AG04449 (cell line): ENCODE results near the gene SEMA5A.

Source experiments
- CTCF ChIA-PET: fragments of 350-600 bp; formaldehyde crosslinking; extraction: SDS; loops from one replicate; lab custom pipeline; 2021; ENCODE audit warnings: antibody characterized with exemption; lab: Yijun Ruan, JAX
- POLR2A ChIA-PET: fragments of 400-600, 350-600 bp; formaldehyde crosslinking; extraction: SDS; loops from one replicate; lab custom pipeline; 2020; ENCODE audit warnings: antibody characterized with exemption, inconsistent platforms; lab: Yijun Ruan, JAX
- DNase-seq: peaks from one replicate; pipeline ENCODE4 v3.0.0-alpha.2; 2010; ENCODE audit warnings: low read depth, low spot score
- H3K4me3 ChIP-seq: 2 replicates; pipeline ENCODE4 v1.5.1; 2011; ENCODE audit warnings: low read depth, mild to moderate bottlenecking, control low read depth, low read length
- CTCF ChIP-seq: IDR thresholded peaks from one replicate; pipeline ENCODE4 v1.5.1; 2011; ENCODE audit warnings: mild to moderate bottlenecking, moderate library complexity, low read length, control low read depth, inconsistent platforms; ENCODE audit not compliant: insufficient read depth; ENCODE audit errors: missing control alignments

SEMA5A gene

GRCh38 chr5:9559965-9560364 lies 14.1 kb upstream of the SEMA5A start:
- CTCF ChIA-PET, result interaction anchor here (1.2 kb wide), 1 partner anchor 12 kb away, joined by 5 read pairs; no protein-coding TSS in a partner anchor
- DNase-seq, result no peak
- POLR2A ChIA-PET, result no interaction called here
- H3K4me3 ChIP-seq, result no peak overlapping the region
- no peak for TF ChIP-seq CTCF

- ChIA-PET CTCF (interaction anchor here (1.2 kb wide), 1 partner anchor 14 kb away, joined by 3 read pairs; no protein-coding TSS in a partner anchor), POLR2A (no interaction called here)
- no peak for DNase-seq
- no peak for TF ChIP-seq CTCF
- no peak overlapping the region for H3K4me3 ChIP-seq
Measured at GRCh38 chr5:9558319-9558965, 12.6 kb upstream of the SEMA5A start.

GRCh38 chr5:9557696-9558095 lies 11.8 kb upstream of the SEMA5A start:
- no peak for TF ChIP-seq CTCF
- CTCF ChIA-PET, result interaction anchor here (1.2 kb wide), 1 partner anchor 14 kb away, joined by 3 read pairs; no protein-coding TSS in a partner anchor
- POLR2A ChIA-PET, result no interaction called here
- no peak for DNase-seq
- no peak overlapping the region for H3K4me3 ChIP-seq

GRCh38 chr5:9555961-9556360 lies 10.1 kb upstream of the SEMA5A start:
- ChIA-PET CTCF (interaction anchor here (0.5 to 2.1 kb wide), 2 partner anchors 12 kb away, joined by 4 to 5 read pairs; no protein-coding TSS in a partner anchor), POLR2A (no interaction called here)
- no peak for DNase-seq
- TF ChIP-seq CTCF, result no peak
- no peak overlapping the region for H3K4me3 ChIP-seq

GRCh38 chr5:9554122-9554521 lies 8.2 kb upstream of the SEMA5A start:
- POLR2A ChIA-PET, result no interaction called here
- CTCF ChIA-PET, result interaction anchor here (2.1 kb wide), 1 partner anchor 10 kb away, joined by 5 read pairs; no protein-coding TSS in a partner anchor
- H3K4me3 ChIP-seq, result no peak overlapping the region
- no peak for TF ChIP-seq CTCF
- DNase-seq, result no peak

GRCh38 chr5:9553561-9553960 lies 7.7 kb upstream of the SEMA5A start:
- ChIA-PET POLR2A (interaction anchor here (0.5 kb wide), 1 partner anchor 160 kb away, joined by 4 read pairs; no protein-coding TSS in a partner anchor), CTCF (interaction anchor here (0.9 kb wide), 1 partner anchor 9 kb away, joined by 3 read pairs; no protein-coding TSS in a partner anchor)
- TF ChIP-seq CTCF, result no peak
- H3K4me3 ChIP-seq, result no peak overlapping the region
- DNase-seq, result no peak
